ENCODE measurements around the gene KRT71. TPM values are rescaled to one million over a fixed set of nuclear protein-coding genes. Genes with fewer than 3 reads are reported as not detected.

The KRT71 gene
- total RNA-seq, 2 experiments from 2014 or later = not detected

DNA sequence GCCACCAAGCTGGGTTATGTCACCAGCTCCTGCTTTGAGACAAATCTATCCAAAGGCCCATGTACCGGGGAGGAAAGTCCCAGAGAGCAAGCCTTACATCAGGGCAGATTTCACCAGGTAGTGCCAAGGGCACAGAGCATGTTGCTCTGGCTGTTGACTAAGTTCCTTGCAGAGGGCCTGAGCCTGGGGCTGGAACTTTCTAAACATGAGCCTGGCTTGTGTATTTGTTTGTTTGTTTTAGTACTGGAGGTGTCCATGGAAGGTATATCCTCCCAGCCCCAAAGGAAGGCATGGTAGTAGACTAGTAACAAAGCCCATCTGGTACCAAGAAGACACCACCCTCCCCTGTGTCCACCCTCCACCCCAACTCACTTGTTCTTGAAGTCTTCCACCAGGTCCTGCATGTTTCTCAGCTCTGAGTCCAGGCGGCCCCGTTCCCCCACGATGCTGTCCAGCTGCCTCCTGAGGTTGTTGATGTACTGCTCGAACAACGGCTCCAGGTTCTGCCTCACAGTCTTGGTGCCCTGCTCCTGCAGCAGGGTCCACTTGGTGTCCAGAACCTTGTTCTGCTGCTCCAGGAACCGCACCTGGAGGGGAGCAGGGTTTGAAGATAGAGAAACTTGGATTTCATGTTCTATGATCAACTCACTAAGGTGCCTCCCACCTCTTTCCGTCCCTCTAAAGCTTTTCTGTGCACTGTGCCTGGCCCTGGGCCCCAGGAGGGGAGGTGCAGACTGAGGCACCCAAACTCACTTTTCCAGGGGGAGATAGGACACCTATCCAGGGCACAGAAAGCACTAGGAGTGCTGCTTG lies 34.2 kb downstream of the KRT71 start:
- H3K36me3 Mint-ChIP-seq (ENCODE audit: low read depth) = no peaks in the 10 kb centered on the region

DNA sequence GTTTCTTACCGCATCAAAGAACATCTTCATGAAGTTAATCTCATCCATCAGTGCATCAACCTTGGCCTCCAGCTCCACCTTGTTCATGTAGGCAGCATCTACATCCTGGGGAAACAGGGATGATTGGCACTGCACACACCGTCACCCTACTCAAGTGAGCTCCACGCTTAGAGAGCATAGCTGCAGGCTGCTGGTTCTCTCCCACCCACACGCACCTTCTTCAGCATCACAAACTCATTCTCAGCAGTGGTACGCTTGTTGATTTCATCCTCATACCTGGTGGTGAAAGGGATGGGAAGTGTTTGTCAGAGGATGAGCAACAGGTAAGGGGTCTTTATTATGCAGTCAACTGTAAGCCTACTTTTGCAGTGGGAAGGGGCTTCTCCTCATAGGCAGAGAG lies 35.1 kb downstream of the KRT71 start:
- Mint-ChIP-seq H3K4me3 (no peak overlapping the region), H3K27ac (no peak overlapping the region), H3K36me3 (ENCODE audit: low read depth) (no peaks in the 10 kb centered on the region), H3K4me1 (ENCODE audit: low read depth) (no peaks in the 10 kb centered on the region), H3K27me3 (no peaks in the 10 kb centered on the region), H3K9me3 (no peaks in the 10 kb centered on the region)
- intact Hi-C loops (cut with micrococcal nuclease) = no loop called here
- DNase-seq = no peak
- TF ChIP-seq, protein P1, sequence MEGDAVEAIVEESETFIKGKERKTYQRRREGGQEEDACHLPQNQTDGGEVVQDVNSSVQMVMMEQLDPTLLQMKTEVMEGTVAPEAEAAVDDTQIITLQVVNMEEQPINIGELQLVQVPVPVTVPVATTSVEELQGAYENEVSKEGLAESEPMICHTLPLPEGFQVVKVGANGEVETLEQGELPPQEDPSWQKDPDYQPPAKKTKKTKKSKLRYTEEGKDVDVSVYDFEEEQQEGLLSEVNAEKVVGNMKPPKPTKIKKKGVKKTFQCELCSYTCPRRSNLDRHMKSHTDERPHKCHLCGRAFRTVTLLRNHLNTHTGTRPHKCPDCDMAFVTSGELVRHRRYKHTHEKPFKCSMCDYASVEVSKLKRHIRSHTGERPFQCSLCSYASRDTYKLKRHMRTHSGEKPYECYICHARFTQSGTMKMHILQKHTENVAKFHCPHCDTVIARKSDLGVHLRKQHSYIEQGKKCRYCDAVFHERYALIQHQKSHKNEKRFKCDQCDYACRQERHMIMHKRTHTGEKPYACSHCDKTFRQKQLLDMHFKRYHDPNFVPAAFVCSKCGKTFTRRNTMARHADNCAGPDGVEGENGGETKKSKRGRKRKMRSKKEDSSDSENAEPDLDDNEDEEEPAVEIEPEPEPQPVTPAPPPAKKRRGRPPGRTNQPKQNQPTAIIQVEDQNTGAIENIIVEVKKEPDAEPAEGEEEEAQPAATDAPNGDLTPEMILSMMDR (IDR thresholded peaks at IDR 0.05) = no peak
- ATAC-seq = no peak
- POLR2A ChIA-PET = no interaction called here
- CTCF ChIA-PET = no interaction called here

More for the DNA sequence above, 34.2 kb downstream of the KRT71 start:
- no peak for DNase-seq
- no peak for ATAC-seq
- intact Hi-C loops (cut with micrococcal nuclease) = no loop called here
- H3K27me3 Mint-ChIP-seq = no peaks in the 10 kb centered on the region
- no peak overlapping the region for H3K4me3 Mint-ChIP-seq
- POLR2A ChIA-PET = interaction anchor here (0.7 kb wide), 1 partner anchor 222 kb away, joined by 3 read pairs; no protein-coding TSS in a partner anchor
- no peaks in the 10 kb centered on the region for H3K9me3 Mint-ChIP-seq
- no peaks in the 10 kb centered on the region for H3K4me1 Mint-ChIP-seq (ENCODE audit: low read depth)
- no peak overlapping the region for H3K27ac Mint-ChIP-seq
- CTCF ChIA-PET = no interaction called here
- TF ChIP-seq, protein P1 (IDR thresholded peaks at IDR 0.05) = no peak

DNA sequence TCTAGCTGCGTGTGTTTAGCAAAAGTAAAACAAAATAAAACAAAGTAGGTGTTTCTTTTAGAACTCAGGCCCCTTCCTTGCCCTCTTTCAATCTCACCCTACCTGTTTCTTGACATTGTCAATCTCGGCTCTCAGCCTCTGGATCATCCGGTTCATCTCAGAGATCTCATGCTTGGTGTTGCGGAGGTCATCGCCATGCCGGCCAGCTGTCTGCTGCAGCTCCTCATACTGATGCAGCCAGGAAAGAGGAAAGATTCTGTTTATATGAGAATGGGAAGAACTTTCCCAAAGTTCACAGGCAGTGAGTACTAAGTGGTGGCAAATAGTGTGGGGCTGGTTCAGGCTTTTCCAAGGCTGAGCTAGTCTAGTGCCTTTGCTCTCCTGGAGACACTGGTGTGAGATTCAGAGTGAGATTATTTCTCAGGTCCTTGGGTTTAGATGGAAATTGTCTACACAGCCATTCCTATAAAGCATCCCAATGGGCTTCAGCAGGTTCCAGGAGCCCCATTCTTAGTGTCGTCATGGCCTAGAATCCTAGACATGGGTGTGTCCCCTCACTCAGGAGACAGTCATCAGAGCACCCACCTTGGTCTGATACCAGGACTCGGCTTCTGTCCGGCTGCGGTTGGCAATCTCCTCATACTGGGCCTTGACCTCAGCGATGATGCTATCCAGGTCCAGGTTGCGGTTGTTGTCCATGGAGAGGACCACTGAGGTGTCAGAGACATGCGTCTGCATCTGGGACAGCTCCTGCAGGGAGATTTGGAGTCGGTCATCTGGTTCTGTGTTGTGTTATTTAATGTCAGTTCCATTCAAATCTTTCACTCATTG lies 35.7 kb downstream of the KRT71 start:
- DNase-seq (no peak), ATAC-seq (no peak)
- intact Hi-C loops (cut with micrococcal nuclease) = no loop called here
- no peaks in the 10 kb centered on the region for H3K4me1 Mint-ChIP-seq (ENCODE audit: low read depth)
- TF ChIP-seq, protein P1 (IDR thresholded peaks at IDR 0.05) = no peak
- H3K9me3 Mint-ChIP-seq = no peaks in the 10 kb centered on the region
- H3K27ac Mint-ChIP-seq = no peak overlapping the region
- POLR2A ChIA-PET = no interaction called here
- peaks cover 1% of the 10 kb centered on the region for H3K27me3 Mint-ChIP-seq
- CTCF ChIA-PET = no interaction called here
- no peak overlapping the region for H3K4me3 Mint-ChIP-seq
- H3K36me3 Mint-ChIP-seq (ENCODE audit: low read depth) = no peaks in the 10 kb centered on the region

DNA sequence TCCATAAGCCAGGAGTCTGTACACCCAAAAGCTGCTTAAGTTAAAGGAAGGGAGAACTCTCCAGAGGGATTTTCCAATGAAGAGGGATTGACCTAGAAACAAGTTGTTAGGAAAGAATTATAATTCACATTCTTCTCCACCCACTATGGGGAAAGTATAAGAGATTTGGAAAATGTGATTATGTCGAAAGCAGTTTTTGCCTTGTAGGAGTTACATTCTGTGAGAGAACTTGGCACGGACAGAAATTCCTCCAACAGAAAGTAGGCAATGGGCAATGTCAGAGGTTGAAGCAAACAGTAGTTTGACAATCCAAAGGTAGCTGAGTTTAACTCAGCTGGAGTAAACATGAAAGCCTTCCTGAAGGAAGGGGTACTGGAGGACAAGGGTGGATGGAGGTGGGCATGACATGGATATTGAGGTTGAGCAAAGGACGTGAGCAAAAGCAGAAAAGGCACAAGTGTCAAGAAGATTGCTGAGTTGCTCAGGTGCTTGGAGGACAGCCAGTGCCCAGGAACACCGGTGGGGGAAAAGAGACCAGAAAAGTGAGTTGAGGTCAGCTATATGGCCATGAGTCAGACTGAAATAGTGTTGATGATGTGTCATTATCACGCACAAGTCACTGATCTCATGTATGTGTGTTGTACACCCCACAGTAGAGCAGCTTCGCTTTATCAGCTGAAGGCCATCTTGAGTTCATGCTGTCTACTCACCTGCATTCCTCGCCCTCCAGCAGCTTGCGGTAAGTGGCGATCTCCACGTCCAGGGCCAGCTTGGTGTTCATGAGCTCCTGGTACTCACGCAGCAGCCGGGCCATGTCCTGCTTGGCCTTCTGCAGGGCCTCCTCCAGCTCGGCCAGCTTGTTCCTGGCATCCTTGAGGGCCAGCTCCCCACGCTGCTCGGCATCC lies 36.8 kb downstream of the KRT71 start:
- intact Hi-C loops (cut with micrococcal nuclease) = no loop called here
- ChIA-PET POLR2A (no interaction called here), CTCF (interaction anchor here (0.5 kb wide), 1 partner anchor 172 kb away, joined by 3 read pairs; no protein-coding TSS in a partner anchor)
- TF ChIP-seq, protein P1 (IDR thresholded peaks at IDR 0.05) = no peak
- Mint-ChIP-seq H3K27me3 (peaks cover 6% of the 10 kb centered on the region), H3K4me1 (ENCODE audit: low read depth) (no peaks in the 10 kb centered on the region), H3K27ac (no peak overlapping the region), H3K4me3 (no peak overlapping the region), H3K9me3 (peaks cover 6% of the 10 kb centered on the region), H3K36me3 (ENCODE audit: low read depth) (no peaks in the 10 kb centered on the region)
- no peak for ATAC-seq
- no peak for DNase-seq

Measured in activated CD8-positive, alpha-beta T cell treated with anti-CD3 and anti-CD28 coated beads for 36 hours (primary cell).